GM12878 (cell line): ENCODE results near the gene VWA7. TPM values are rescaled to one million over a fixed set of nuclear protein-coding genes. Genes with fewer than 3 reads are reported as not detected.

ENCODE experiments used
- ATAC-seq: fragments of 200-7000 bp; cut with Tn5 transposase; 3 replicates; pipeline ENCODE4 v1.9.1; 2020; ENCODE audit warnings: mild to moderate bottlenecking, moderate library complexity
- BruUV-seq: library from RNA; stranded (reverse); fragments of 400-500 nt; replicated peaks from 2 replicates; lab custom pipeline; 2021; lab: Mats Ljungman, UMichigan
- CTCF ChIA-PET: fragments of 300-600 bp; sonication (Branson Sonifier 250); formaldehyde crosslinking; extraction: SDS; loops from one replicate; lab custom pipeline; 2021; ENCODE audit warnings: inconsistent platforms; lab: Yijun Ruan, JAX
- POLR2A ChIA-PET: fragments of 350-600 bp; formaldehyde crosslinking; extraction: SDS; loops from one replicate; lab custom pipeline; 2021; ENCODE audit warnings: inconsistent platforms; lab: Charles Lee
- RAD21 ChIA-PET: fragments of 300-600 bp; sonication (Branson Sonifier 250); formaldehyde crosslinking; loops from one replicate; lab custom pipeline; 2023; ENCODE audit warnings: antibody characterized with exemption; ENCODE audit not compliant: unreplicated experiment; lab: Charles Lee
- SMC1A ChIA-PET: fragments of 300-600 bp; sonication (Branson Sonifier 250); formaldehyde crosslinking; loops from one replicate; lab custom pipeline; 2023; ENCODE audit not compliant: unreplicated experiment, uncharacterized antibody; lab: Charles Lee
- DNase-seq: peaks from one replicate; pipeline ENCODE4 v3.0.0-alpha.2; 2011; ENCODE audit warnings: low read depth, low spot score
- FAIRE-seq: peaks from 3 replicates; lab custom pipeline; 2011; peaks lifted over from hg19 to GRCh38; lab: Jason Lieb, UNC
- H2AFZ ChIP-seq: 2 replicates; pipeline ENCODE4 v1.6.0; 2011; ENCODE audit warnings: low read depth, low read length, control low read depth; ENCODE audit not compliant: control insufficient read depth
- H3K27ac ChIP-seq: 2 replicates; pipeline ENCODE4 v1.5.1; 2011; ENCODE audit warnings: control low read depth; ENCODE audit not compliant: control insufficient read depth, insufficient read depth
- H3K27me3 ChIP-seq, 2 experiments: replicated peaks in 1 of 2; 2 replicates each; pipeline versions ENCODE4 v1.6.0 to v1.6.1; 2011; ENCODE audit warnings: low read length in 1 of 2; ENCODE audit not compliant: control insufficient read depth in 2 of 2, insufficient read depth in 2 of 2
- H3K36me3 ChIP-seq, 2 experiments: 2 replicates each; pipeline ENCODE4 v1.5.1; 2011; ENCODE audit warnings: low read length in 1 of 2; ENCODE audit not compliant: control insufficient read depth in 2 of 2, insufficient read depth in 2 of 2
- H3K4me1 ChIP-seq: 2 replicates; pipeline ENCODE4 v1.6.1; 2011; ENCODE audit warnings: mild to moderate bottlenecking, low read length, moderate library complexity, mixed read lengths; ENCODE audit not compliant: control insufficient read depth, insufficient read depth
- H3K4me2 ChIP-seq: 2 replicates; pipeline ENCODE4 v1.6.0; 2011; ENCODE audit warnings: control low read depth; ENCODE audit not compliant: control insufficient read depth, insufficient read depth
- H3K4me3 ChIP-seq: fragments of 200-600 bp; sonication (generic); 2 replicates; pipeline ENCODE4 v1.5.1; 2016
- H3K79me2 ChIP-seq: 2 replicates; pipeline ENCODE4 v1.6.0; 2011; ENCODE audit warnings: low read length; ENCODE audit not compliant: control insufficient read depth, insufficient read depth
- H3K9ac ChIP-seq: 2 replicates; pipeline ENCODE4 v1.8.0; 2011; ENCODE audit warnings: low read length, control low read depth, mixed read lengths; ENCODE audit not compliant: control insufficient read depth, insufficient read depth
- H3K9me3 ChIP-seq: replicated peaks from 3 replicates; pipeline ENCODE4 v1.5.1; 2011; ENCODE audit warnings: mild to moderate bottlenecking, low read length; ENCODE audit not compliant: control insufficient read depth, insufficient read depth
- H4K20me1 ChIP-seq: 2 replicates; pipeline ENCODE4 v1.6.0; 2011; ENCODE audit not compliant: control insufficient read depth, insufficient read depth
- E2F8 ChIP-seq: fragments of 450-650 bp; IDR thresholded peaks from 2 replicates; pipeline ENCODE4 v1.6.1; 2018; ENCODE audit warnings: mild to moderate bottlenecking, low read depth, moderate library complexity; ENCODE audit not compliant: partially characterized antibody
- EGR1 ChIP-seq, 2 experiments: IDR thresholded peaks; 1 replicate in 1 of 2; 2 replicates in 1 of 2; pipeline ENCODE4 v1.6.1; 2011 to 2012; ENCODE audit warnings: low read depth in 2 of 2, low read length in 2 of 2, borderline replicate concordance in 1 of 2, mild to moderate bottlenecking in 1 of 2, moderate library complexity in 1 of 2
- HDAC6 ChIP-seq: fragments of 200-600 bp; sonication (generic); IDR thresholded peaks from one replicate; pipeline ENCODE4 v1.8.0; 2017; ENCODE audit warnings: antibody characterized with exemption; ENCODE audit not compliant: unreplicated experiment
- IRF5 ChIP-seq: fragments of 450-650 bp; IDR thresholded peaks from 2 replicates; pipeline ENCODE4 v1.6.1; 2017; ENCODE audit warnings: borderline replicate concordance
- LARP7 ChIP-seq: fragments of 450-650 bp; IDR thresholded peaks from 2 replicates; pipeline ENCODE4 v1.6.1; 2017; ENCODE audit warnings: mild to moderate bottlenecking
- MEF2A ChIP-seq: IDR thresholded peaks from 2 replicates; pipeline ENCODE4 v1.6.1; 2011; ENCODE audit warnings: low read depth, mild to moderate bottlenecking, low read length, moderate library complexity; ENCODE audit not compliant: insufficient read depth
- MLLT1 ChIP-seq: fragments of 450-650 bp; IDR thresholded peaks from 2 replicates; pipeline ENCODE4 v1.6.1; 2016; ENCODE audit warnings: mild to moderate bottlenecking
- MYB ChIP-seq: fragments of 150-350 bp; IDR thresholded peaks from 2 replicates; pipeline ENCODE4 v1.6.1; 2014; ENCODE audit warnings: mild to moderate bottlenecking, low read depth, low read length, borderline replicate concordance
- NFYA ChIP-seq: IDR thresholded peaks from 2 replicates; pipeline ENCODE4 v1.6.1; 2011; ENCODE audit warnings: low read depth, mild to moderate bottlenecking, low read length, improper control_type of control experiment, borderline replicate concordance
- POLR2A ChIP-seq: IDR thresholded peaks from 2 replicates; pipeline ENCODE4 v1.6.1; 2011; ENCODE audit warnings: low read depth, mild to moderate bottlenecking, low read length
- POLR2AphosphoS5 ChIP-seq: IDR thresholded peaks from 2 replicates; pipeline ENCODE4 v1.6.1; 2011; ENCODE audit warnings: mild to moderate bottlenecking, low read length, inconsistent platforms
- POU2F2 ChIP-seq: IDR thresholded peaks from 3 replicates; pipeline ENCODE4 v1.6.1; 2011; ENCODE audit warnings: low read depth, mild to moderate bottlenecking, low read length, borderline replicate concordance
- SMAD5 ChIP-seq: IDR thresholded peaks from 2 replicates; pipeline ENCODE4 v1.6.1; 2016; ENCODE audit warnings: antibody characterized with exemption, low read depth
- SMC3 ChIP-seq: IDR thresholded peaks from 2 replicates; pipeline ENCODE4 v1.6.1; 2011; ENCODE audit warnings: low read length, improper control_type of control experiment, borderline replicate concordance
- TAF1 ChIP-seq: IDR thresholded peaks from 2 replicates; pipeline ENCODE4 v1.6.1; 2011; ENCODE audit warnings: mild to moderate bottlenecking, low read depth, low read length, borderline replicate concordance
- YY1 ChIP-seq: IDR thresholded peaks from 2 replicates; pipeline ENCODE4 v1.6.1; 2011; ENCODE audit warnings: low read depth, mild to moderate bottlenecking, low read length
- ZNF24 ChIP-seq: fragments of 450-650 bp; IDR thresholded peaks from 2 replicates; pipeline ENCODE4 v1.6.1; 2017; ENCODE audit warnings: antibody characterized with exemption, mild to moderate bottlenecking
- ZNF384 ChIP-seq: IDR thresholded peaks from 2 replicates; pipeline ENCODE4 v1.6.1; 2012; ENCODE audit warnings: low read depth, mild to moderate bottlenecking, low read length, improper control_type of control experiment, borderline replicate concordance
- WGBS: methylation state at CpG from one replicate; pipeline ENCODE4 v1.1.6; 2016; ENCODE audit warnings: low lambda C conversion rate; ENCODE audit not compliant: insufficient replicate concordance, insufficient coverage; ENCODE audit errors: missing lambda C conversion rate; 5-methylcytosine and 5-hydroxymethylcytosine counted together
- in situ Hi-C: fragments of 300-500 bp; cut with MboI; formaldehyde crosslinking; loops from 9 replicates; pipeline ENCODE4 v1.14.3; 2018; ENCODE audit warnings: mixed read lengths
- intact Hi-C: fragments of 100-400 bp; cut with micrococcal nuclease; formaldehyde crosslinking; loops from one replicate; pipeline ENCODE4 v1.14.2; 2022; ENCODE audit not compliant: unreplicated experiment
- polyA plus RNA-seq, 11 experiments: library from polyadenylated mRNA; depleted of rRNA in 4 of 11; unstranded in 6 of 11; stranded (reverse) in 5 of 11; fragments of >200 nt; fragmentation: Nextera tagmentation in 4 of 11; fragmentation: Illumina TruSeq in 1 of 11; extraction: Ambion mirVana in 4 of 11; extraction: Trizol in 1 of 11; gene quantifications; 1 replicate in 1 of 11; 2 replicates in 10 of 11; pipeline versions ENCODE4 v1.2.1 to v1.2.3, GENCODE V29; 2011 to 2016; ENCODE audit warnings: inconsistent platforms in 2 of 11, missing spikeins in 2 of 11, low read depth in 1 of 11
- total RNA-seq, 4 experiments: library from RNA; depleted of rRNA in 3 of 4; stranded (reverse); fragments of >200 nt in 3 of 4; fragmentation: Illumina TruSeq in 1 of 4; extraction: Trizol in 1 of 4; gene quantifications; 2 replicates each; pipeline versions ENCODE4 v1.2.1 to v1.2.3, GENCODE V29; 2013 to 2021

Gene VWA7
- total and polyA plus RNA-seq, 10 of the 15 experiments (the other 5 are each of a cell fraction or from before 2014, with no cell fraction given) = 0.11 to 3.1 (median 1.2) TPM; not detected in 1

DNA sequence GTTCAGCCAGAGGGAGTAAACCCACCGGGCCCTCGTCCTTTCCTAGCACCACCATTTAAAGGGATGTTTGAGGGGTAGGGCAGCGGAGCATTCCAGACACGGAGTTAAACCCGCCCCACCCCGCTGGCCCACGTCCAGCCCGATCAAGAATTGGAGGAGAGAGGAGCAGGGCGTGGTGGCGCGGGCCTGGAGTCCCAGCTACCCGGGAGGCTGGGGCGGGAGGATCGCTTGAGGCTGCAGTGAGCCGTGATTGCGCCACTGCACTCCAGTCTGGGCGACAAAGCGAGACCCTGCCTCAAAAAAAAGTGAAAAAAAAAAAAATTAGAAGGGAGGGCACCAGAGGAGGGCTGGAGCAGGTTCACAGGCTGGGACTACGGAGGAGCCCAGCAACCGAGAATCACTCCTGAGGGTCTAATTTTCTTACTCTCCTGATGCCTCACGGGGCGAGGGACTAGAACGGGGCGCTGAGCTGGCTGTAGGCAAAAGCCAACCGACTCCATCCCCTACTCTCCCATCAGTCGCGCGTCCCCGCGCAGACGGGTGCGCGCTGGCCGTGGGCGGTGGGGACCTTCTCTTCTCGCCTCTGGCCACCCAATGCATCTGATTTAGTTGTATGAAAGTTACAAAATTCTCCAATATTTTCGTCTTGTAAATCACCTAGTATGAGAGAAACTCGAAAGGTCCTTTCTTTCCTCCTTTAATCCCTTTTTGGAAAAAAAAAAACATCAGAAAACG is 44.3 kb upstream of the VWA7 start:
- BruUV-seq = TSS peak; percentile 87
- H3K27ac ChIP-seq = peak overlapping the region; percentile 50
- peak overlapping the region; percentile 88 for H2AFZ ChIP-seq
- RAD21 ChIA-PET = interaction anchor here (1.0 to 1.9 kb wide), 8 partner anchors 10 to 91 kb away, joined by 3 to 10 read pairs (median 6); partner anchors contain the start of gene NEU1
- H3K9me3 ChIP-seq = no peaks in the 10 kb centered on the region
- ATAC-seq (peak; percentile 71), FAIRE-seq (no peak), DNase-seq (no peak)
- H3K79me2 ChIP-seq = peaks cover 2% of the 10 kb centered on the region; the same call in 1 of the 2 replicates
- H3K36me3 ChIP-seq = no peaks in the 10 kb centered on the region
- H3K4me2 ChIP-seq = peak overlapping the region; percentile 98
- H3K4me3 ChIP-seq = peak overlapping the region; percentile 69
- H4K20me1 ChIP-seq = no peaks in the 10 kb centered on the region
- SMC1A ChIA-PET = interaction anchor here (1.9 kb wide), 1 partner anchor 15 kb away, joined by 13 read pairs; the partner anchor contains the start of gene LSM2
- in situ Hi-C loops = no loop called here
- intact Hi-C loops = loop anchor here (10.0 kb wide), 1 partner anchor 47 kb away; the partner anchor contains the start of gene VWA7
- peaks cover 14% of the 10 kb centered on the region for H3K4me1 ChIP-seq
- H3K27me3 ChIP-seq = no peaks in the 10 kb centered on the region
- CTCF ChIA-PET = interaction anchor here (1.0 to 1.6 kb wide), 5 partner anchors 9 to 55 kb away, joined by 3 to 8 read pairs (median 3); partner anchors contain the start of genes NEU1 and VARS1
- WGBS = 7% methylated on average over 37 of the region's 39 CpGs
- POLR2A ChIA-PET = interaction anchor here (0.5 to 11.3 kb wide), 16 partner anchors 8 to 1212 kb away, joined by 3 to 158 read pairs (median 4); partner anchors contain the start of genes ABHD16A, CLIC1, GPANK1 and HSPA1A
- H3K9ac ChIP-seq = peak overlapping the region; percentile 86
- TF ChIP-seq MLLT1 (peak; percentile 84), LARP7 (no peak; the same call in 1 of the 2 replicates), NFYA (no peak), E2F8 (peak; percentile 79), HDAC6 (no peak), MEF2A (0 out of 2 replicates have a peak, but pooled peaks have one; percentile 18), ZNF24 (no peak), TAF1 (peak; percentile 64), ZNF384 (peak; percentile 52; the same call in 1 of the 2 replicates), YY1 (peak; percentile 61), EGR1 (IDR thresholded peaks at IDR 0.05; ENCODE audit: borderline replicate concordance in 1 of 2, low read depth in 2 of 2, low read length in 2 of 2) (peak; percentile 66 to 98), POLR2A (peak; percentile 83), MYB (peak; percentile 82), SMAD5 (peak; percentile 51; the same call in 1 of the 2 replicates), SMC3 (no peak), POU2F2 (0 out of 3 replicates have a peak, but pooled peaks have one; percentile 23), POLR2AphosphoS5 (peak; percentile 83), IRF5 (peak; percentile 88)
